PC-3 (cell line): Measurements from ENCODE around the gene KRT5. TPM values are rescaled to one million over a fixed set of nuclear protein-coding genes. Genes with fewer than 3 reads are reported as not detected.

Experiments
- ATAC-seq: fragments of 200-7000 bp; cut with Tn5 transposase; 2 replicates; pipeline ENCODE4 v1.9.1; 2020; ENCODE audit warnings: mild to moderate bottlenecking, moderate library complexity
- BruUV-seq: library from RNA; stranded (reverse); fragments of 400-500 nt; replicated peaks from 2 replicates; lab custom pipeline; 2021; lab: Mats Ljungman, UMichigan
- CTCF ChIA-PET: fragments of 300-600 bp; sonication (Branson Sonifier 250); formaldehyde crosslinking; loops from one replicate; lab custom pipeline; 2022; ENCODE audit warnings: antibody characterized with exemption; lab: Charles Lee
- POLR2A ChIA-PET: fragments of 300-600 bp; sonication (Branson Sonifier 250); formaldehyde crosslinking; loops from one replicate; lab custom pipeline; 2022; ENCODE audit warnings: antibody characterized with exemption; ENCODE audit not compliant: unreplicated experiment; lab: Charles Lee
- DNase-seq: peaks from one replicate; pipeline ENCODE4 v3.0.0-alpha.2; 2015
- H2AFZ ChIP-seq: fragments of 300-600 bp; sonication (generic); 2 replicates; pipeline ENCODE4 v1.6.0; 2016; ENCODE audit warnings: antibody characterized with exemption, low read length
- H3F3A ChIP-seq: fragments of 300-600 bp; sonication (generic); one replicate; pipeline ENCODE4 v1.6.0; 2017; ENCODE audit warnings: antibody characterized with exemption, low read length, control low read depth, mild to moderate bottlenecking; ENCODE audit not compliant: unreplicated experiment
- H3K27ac ChIP-seq: fragments of 300-600 bp; sonication (generic); 2 replicates; pipeline ENCODE4 v1.5.1; 2016; ENCODE audit warnings: mild to moderate bottlenecking, low read length
- H3K27me3 ChIP-seq: fragments of 300-600 bp; sonication (generic); 2 replicates; pipeline ENCODE4 v1.6.1; 2016; ENCODE audit warnings: low read length, mixed read lengths
- H3K36me3 ChIP-seq: fragments of 300-600 bp; sonication (generic); 2 replicates; pipeline ENCODE4 v1.6.1; 2016; ENCODE audit warnings: low read depth, mixed run types, low read length, mixed read lengths
- H3K4me1 ChIP-seq: fragments of 300-600 bp; sonication (generic); 2 replicates; pipeline ENCODE4 v1.5.1; 2016; ENCODE audit warnings: low read length; ENCODE audit not compliant: insufficient read depth
- H3K4me2 ChIP-seq: fragments of 300-600 bp; sonication (generic); 2 replicates; pipeline ENCODE4 v1.6.0; 2016; ENCODE audit warnings: low read length
- H3K4me3 ChIP-seq: fragments of 300-600 bp; sonication (generic); 2 replicates; pipeline ENCODE4 v1.5.1; 2016; ENCODE audit warnings: mild to moderate bottlenecking, low read length, mixed read lengths
- H3K79me2 ChIP-seq: fragments of 300-600 bp; sonication (generic); 2 replicates; pipeline ENCODE4 v1.6.1; 2017; ENCODE audit warnings: low read length, mixed read lengths
- H3K9ac ChIP-seq: fragments of 300-600 bp; sonication (generic); 2 replicates; pipeline ENCODE4 v1.6.0; 2016; ENCODE audit warnings: mild to moderate bottlenecking, low read length
- H3K9me2 ChIP-seq: fragments of 300-600 bp; sonication (generic); replicated peaks from 2 replicates; pipeline ENCODE4 v1.6.1; 2016; ENCODE audit warnings: mixed run types, low read length, mixed read lengths
- H3K9me3 ChIP-seq: fragments of 300-600 bp; sonication (generic); 2 replicates; pipeline ENCODE4 v1.6.1; 2016; ENCODE audit warnings: low read length, mixed read lengths
- H4K20me1 ChIP-seq: fragments of 300-600 bp; sonication (generic); 2 replicates; pipeline ENCODE4 v1.6.1; 2016; ENCODE audit warnings: low read length, mixed read lengths
- EZH2 ChIP-seq: fragments of 300-600 bp; sonication (generic); IDR thresholded peaks from one replicate; pipeline ENCODE4 v1.6.1; 2017; ENCODE audit warnings: antibody characterized with exemption, mild to moderate bottlenecking, low read length; ENCODE audit not compliant: unreplicated experiment
- EZH2phosphoT487 ChIP-seq: fragments of 300-600 bp; sonication (generic); IDR thresholded peaks from 2 replicates; pipeline ENCODE4 v1.6.1; 2018; ENCODE audit warnings: mild to moderate bottlenecking, antibody characterized with exemption, low read length, borderline replicate concordance
- intact Hi-C: fragments of 100-400 bp; cut with micrococcal nuclease; formaldehyde crosslinking; loops from 2 replicates; pipeline ENCODE4 v1.9.0; 2023
- total RNA-seq: library from RNA; depleted of rRNA; stranded (reverse); fragments of >200 nt; gene quantifications from 2 replicates; pipeline ENCODE4 v1.2.3, GENCODE V29; 2014
- TF ChIP-seq, protein P1 (sequence below): fragments of 300-600 bp; sonication (generic); conservative IDR thresholded peaks from 2 replicates; pipeline ENCODE4 v1.5.1; 2017; ENCODE audit warnings: antibody characterized with exemption, low read depth, mild to moderate bottlenecking, low read length

The KRT5 gene
- total RNA-seq, 1 experiment from 2014 or later: not detected

DNA sequence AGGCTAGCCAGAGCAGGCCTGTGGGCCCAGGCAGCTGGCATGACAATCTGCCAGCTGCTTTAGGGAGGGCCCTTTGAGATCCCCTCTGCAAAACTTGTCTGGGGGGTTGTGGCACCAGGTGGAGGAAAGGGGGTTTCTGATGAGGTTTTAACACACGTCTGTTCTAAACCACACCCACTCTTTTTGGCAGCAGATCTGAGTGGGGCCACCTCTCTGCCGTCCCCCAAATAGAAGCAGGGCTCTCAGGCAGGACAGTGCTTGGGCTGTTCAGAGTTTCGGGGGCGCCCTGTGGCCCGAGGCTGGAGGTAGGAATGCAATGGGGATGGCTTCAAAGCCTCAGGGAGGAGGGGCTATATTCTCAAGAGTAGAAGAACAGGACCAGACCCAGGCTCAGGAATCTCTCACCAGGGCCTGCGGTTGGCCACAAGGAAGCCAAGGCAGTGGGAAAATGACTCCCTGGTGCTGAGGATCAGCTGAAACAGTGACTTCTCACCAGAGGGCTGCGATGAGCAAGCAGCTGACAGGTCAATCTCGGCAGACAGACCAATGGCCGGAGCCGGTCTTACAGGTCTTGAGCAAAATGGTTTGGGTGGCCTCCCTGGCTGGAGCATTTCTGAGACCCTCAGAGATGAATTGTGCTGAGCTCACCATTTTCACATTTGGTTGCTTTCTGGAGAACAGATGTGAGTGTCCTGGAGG, 1.5 kb upstream of the KRT5 start:
- Histone ChIP-seq H3K36me3 (no peaks in the 10 kb centered on the region), H3K4me3 (no peak overlapping the region), H3K79me2 (no peaks in the 10 kb centered on the region), H4K20me1 (no peaks in the 10 kb centered on the region), H3F3A (no peaks in the 10 kb centered on the region), H3K4me2 (peak overlapping the region; percentile 42; the same call in 1 of the 2 replicates), H3K9ac (no peak overlapping the region), H3K27me3 (no peaks in the 10 kb centered on the region), H2AFZ (no peak overlapping the region), H3K9me3 (no peaks in the 10 kb centered on the region), H3K9me2 (no peaks in the 10 kb centered on the region), H3K27ac (no peak overlapping the region), H3K4me1 (peaks cover 15% of the 10 kb centered on the region)
- DNase-seq (peak; percentile 30), ATAC-seq (no peak)
- ChIA-PET CTCF (no interaction called here), POLR2A (no interaction called here)
- no peak for TF ChIP-seq EZH2
- no peak for TF ChIP-seq EZH2phosphoT487
- TF ChIP-seq, protein P1, sequence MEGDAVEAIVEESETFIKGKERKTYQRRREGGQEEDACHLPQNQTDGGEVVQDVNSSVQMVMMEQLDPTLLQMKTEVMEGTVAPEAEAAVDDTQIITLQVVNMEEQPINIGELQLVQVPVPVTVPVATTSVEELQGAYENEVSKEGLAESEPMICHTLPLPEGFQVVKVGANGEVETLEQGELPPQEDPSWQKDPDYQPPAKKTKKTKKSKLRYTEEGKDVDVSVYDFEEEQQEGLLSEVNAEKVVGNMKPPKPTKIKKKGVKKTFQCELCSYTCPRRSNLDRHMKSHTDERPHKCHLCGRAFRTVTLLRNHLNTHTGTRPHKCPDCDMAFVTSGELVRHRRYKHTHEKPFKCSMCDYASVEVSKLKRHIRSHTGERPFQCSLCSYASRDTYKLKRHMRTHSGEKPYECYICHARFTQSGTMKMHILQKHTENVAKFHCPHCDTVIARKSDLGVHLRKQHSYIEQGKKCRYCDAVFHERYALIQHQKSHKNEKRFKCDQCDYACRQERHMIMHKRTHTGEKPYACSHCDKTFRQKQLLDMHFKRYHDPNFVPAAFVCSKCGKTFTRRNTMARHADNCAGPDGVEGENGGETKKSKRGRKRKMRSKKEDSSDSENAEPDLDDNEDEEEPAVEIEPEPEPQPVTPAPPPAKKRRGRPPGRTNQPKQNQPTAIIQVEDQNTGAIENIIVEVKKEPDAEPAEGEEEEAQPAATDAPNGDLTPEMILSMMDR: no peak
- no TSS peak for BruUV-seq
- intact Hi-C loops: no loop called here

DNA sequence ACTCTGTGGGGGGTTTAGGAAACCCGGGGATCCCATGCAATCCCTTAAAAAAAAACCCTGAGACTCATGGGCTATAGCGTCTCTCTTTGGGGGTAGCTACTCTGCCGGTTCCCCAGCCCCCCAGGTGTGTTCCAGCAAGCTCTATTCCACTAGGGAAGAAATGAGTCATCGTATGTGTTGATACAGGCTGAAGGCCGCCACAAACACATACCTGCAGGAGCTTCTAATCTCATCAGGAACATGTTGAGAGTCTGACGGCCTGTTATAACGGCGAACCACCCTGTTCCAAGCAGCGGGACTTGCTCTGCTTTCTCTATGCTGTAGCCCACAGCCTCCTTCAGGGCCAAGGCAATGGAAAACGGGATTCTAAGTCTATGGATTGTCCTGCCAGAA, 977 bp upstream of the KRT5 start:
- Histone ChIP-seq H3K4me3 (no peak overlapping the region), H3K79me2 (no peaks in the 10 kb centered on the region), H2AFZ (no peak overlapping the region), H3K4me1 (peaks cover 20% of the 10 kb centered on the region), H3K9ac (no peak overlapping the region), H3K27ac (no peak overlapping the region), H3K9me3 (no peaks in the 10 kb centered on the region), H3K9me2 (no peaks in the 10 kb centered on the region), H3K4me2 (peak overlapping the region; percentile 42; the same call in 1 of the 2 replicates), H3K36me3 (no peaks in the 10 kb centered on the region), H3F3A (no peaks in the 10 kb centered on the region), H3K27me3 (no peaks in the 10 kb centered on the region), H4K20me1 (no peaks in the 10 kb centered on the region)
- BruUV-seq: no TSS peak
- intact Hi-C loops: no loop called here
- POLR2A ChIA-PET: no interaction called here
- DNase-seq (peak; percentile 52), ATAC-seq (no peak)
- TF ChIP-seq, protein P1: no peak
- TF ChIP-seq EZH2phosphoT487: no peak
- CTCF ChIA-PET: no interaction called here

DNA sequence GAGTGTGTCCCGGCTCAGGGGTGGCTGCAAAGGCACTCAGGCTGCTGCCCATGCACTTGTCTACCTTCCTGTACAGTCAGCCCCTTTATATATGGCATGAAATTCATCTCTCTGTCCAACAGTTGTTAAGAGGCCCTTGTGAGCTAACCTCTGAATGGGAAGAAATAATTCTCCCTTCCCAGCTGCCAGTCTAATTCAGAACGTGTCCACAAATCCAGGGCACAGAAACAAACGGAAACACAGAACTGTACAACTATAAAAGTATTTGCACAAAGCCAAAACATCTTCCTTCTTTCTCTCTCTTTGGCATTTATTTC, 849 bp downstream of the KRT5 start:
- H3K36me3 ChIP-seq: no peaks in the 10 kb centered on the region
- no peak overlapping the region for H3K9ac ChIP-seq
- no peak for DNase-seq
- TF ChIP-seq EZH2phosphoT487 (no peak), EZH2 (no peak)
- TF ChIP-seq, protein P1: no peak
- H3K4me3 ChIP-seq: no peak overlapping the region
- no peak overlapping the region for H2AFZ ChIP-seq
- ChIA-PET POLR2A (no interaction called here), CTCF (no interaction called here)
- no peaks in the 10 kb centered on the region for H4K20me1 ChIP-seq
- H3K9me3 ChIP-seq: no peaks in the 10 kb centered on the region
- H3F3A ChIP-seq: no peaks in the 10 kb centered on the region
- ATAC-seq: no peak
- no peaks in the 10 kb centered on the region for H3K27me3 ChIP-seq
- BruUV-seq: no TSS peak
- no peaks in the 10 kb centered on the region for H3K9me2 ChIP-seq
- no peak overlapping the region for H3K4me2 ChIP-seq
- no peak overlapping the region for H3K27ac ChIP-seq
- no peaks in the 10 kb centered on the region for H3K79me2 ChIP-seq
- intact Hi-C loops: no loop called here
- peaks cover 27% of the 10 kb centered on the region for H3K4me1 ChIP-seq
